HG03045 (cell line): Measurements from ENCODE around the gene ARHGDIB.

Source experiments
- ATAC-seq: cut with Tn5 transposase; IDR thresholded peaks from one replicate; pipeline ENCODE4 v1.9.1; 2021; ENCODE audit warnings: mild to moderate bottlenecking, moderate library complexity; ENCODE audit not compliant: unreplicated experiment

The ARHGDIB gene

DNA sequence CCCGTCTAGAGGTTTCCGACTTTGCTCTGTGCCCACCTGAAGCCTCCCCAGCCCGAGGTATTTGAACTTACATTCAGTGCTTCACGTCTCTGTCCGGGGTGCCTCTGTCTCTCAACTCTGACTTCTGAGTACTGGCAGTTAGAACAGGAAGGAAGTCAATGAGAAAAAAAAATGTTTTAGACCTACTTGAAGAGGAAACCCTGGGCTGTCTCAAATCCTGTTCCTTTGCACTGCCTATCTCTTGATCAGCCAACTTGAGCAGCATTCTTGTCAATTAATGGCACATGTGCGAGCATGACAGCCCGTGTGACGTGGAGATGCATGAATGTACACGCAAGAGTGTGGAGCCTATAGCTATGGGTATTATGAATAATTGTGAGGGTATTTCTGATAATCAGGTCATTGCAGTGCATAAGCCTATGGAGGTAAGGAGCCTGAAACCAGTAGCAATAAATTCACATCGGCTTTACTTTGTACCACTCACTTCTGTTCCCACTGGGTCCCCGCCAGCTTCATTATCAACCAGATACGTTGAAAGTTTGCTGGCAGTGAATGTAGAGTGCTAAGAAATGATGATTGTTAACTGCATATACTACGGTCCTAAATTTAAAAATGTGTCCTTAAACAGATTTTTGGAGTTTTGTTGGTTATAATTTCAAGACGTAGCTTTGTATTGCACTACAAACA lies at the start of gene ARHGDIB:
Gene ARHGDIB (minus strand): TSS at position 136 of the 687 bp plus-strand sequence. CDS start 10,889 bp downstream, outside the sequence.
- peak; percentile 61 for ATAC-seq

DNA sequence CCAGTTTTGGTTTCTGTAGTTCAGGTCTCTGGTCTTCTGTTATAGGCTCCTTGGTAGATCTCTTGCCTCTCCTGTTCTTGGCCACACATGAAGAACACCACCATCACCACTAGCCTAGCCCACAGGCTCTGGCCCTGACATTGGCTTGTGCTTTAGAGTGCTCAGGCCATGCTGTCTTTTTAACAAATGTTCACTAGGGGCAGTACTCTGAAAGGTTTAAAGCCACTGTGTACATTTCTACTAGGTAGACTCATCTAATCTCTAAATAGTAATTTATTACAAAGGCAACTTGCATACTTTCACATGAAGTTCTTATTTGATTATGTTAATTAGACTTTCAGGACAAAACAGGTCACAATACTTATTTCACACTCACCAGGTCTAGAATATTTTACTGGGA lies 49.8 kb upstream of the ARHGDIB start:
- ATAC-seq, result no peak

DNA sequence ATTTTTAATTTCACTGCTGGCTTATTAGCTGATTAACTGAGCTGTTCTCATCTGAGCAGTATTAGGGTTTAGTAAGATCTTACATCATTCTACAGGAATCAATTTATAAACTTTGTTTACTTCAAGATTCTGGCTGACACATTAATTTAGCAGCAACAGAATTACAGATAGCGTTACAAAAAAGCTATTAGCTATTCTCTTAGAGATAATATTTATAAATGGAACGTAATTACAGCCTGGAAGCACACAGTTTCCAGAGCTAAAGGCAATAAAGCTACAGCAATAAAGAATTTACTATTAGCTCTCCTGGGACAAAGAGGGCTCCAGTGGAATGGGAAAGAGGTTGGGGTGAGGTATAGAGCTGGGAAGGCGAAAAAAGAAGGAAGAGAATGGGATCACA lies 46.1 kb upstream of the ARHGDIB start:
- ATAC-seq, result no peak

DNA sequence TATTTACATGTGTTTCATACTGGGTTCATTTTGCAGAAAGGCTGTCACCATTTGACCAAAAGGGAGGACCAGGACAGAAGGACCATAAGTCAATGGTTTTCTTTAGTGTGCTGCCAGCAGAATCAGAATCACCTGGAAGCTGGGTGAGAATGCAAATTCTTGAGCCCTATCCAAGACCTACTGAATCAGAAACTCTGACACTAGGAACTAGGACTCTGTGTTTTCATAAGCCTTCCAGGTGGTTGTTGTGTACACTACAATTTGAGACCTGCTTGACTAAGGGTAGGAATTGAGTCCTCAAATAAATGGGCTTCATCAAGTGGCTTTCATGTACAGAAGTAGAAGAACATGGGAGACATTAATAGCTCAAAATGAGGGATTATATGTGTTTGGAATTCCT lies 43.7 kb upstream of the ARHGDIB start:
- ATAC-seq, result no peak

DNA sequence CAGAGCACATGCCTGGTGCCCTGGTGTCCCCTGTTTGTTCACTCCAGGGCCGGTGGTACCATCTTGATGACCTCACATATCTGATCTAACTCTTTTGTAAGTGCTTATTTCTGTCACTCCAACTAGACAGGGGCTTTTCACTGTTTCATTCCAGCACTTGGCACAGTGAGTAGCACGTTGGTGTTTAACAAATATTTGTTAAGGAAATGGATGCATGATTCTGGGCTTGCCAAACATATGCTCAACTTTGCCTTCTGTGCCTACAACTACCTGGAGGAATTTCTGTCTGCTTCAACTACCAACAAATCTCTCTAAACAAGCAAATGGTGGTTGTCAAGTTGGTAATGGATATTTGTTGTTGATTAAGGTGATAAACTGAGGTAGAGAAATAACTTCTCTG lies 43.0 kb upstream of the ARHGDIB start:
- no peak for ATAC-seq

DNA sequence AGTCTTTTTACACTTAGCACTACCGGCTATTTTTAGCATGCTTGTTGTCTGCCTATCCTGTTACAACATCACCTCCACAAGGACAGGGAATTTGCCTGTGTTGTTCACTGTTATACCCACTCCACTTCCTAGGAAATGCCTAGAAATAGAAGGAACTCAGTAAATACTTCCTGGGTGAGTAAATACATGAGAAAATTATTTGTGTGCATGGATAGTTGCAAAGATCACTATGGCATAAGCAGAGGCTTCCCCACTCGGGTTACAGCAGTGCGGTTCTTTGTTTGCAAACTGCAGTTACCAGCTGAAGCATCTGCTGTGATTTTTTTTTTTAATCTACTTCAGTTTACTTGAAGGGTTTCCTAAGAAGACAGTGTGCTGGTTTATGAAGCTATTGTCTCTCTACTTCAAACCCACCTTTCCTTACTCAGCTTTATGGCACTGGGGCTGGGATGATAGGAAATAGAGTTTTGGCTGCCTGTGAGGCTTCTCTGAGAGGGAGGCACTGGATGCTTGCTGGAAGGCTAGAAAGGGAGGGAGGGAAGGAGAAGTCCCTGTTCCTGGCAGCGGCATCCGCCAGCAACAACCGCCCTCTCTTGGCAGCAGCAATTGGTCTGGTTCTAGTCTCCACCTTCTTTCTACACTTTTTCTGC lies 40.5 kb upstream of the ARHGDIB start:
- no peak for ATAC-seq

DNA sequence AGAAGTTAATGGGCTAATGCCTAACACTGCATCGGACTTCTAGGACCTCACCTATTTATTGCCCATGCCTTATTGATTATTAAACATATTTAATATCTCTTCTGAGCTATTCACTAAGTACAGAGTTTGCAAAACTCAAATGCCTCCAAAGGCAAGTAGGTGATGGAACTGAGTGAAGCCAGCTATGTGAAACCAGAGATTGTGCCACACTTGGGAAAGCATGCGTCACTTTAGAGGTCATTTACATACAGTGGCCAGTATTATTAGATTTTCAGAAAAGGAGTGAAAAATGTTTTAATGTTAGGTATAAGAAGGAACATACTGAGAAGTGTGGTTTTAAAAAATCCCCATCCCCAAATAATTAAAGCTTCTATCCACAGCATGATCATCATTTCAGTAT lies 39.2 kb upstream of the ARHGDIB start:
- no peak for ATAC-seq

DNA sequence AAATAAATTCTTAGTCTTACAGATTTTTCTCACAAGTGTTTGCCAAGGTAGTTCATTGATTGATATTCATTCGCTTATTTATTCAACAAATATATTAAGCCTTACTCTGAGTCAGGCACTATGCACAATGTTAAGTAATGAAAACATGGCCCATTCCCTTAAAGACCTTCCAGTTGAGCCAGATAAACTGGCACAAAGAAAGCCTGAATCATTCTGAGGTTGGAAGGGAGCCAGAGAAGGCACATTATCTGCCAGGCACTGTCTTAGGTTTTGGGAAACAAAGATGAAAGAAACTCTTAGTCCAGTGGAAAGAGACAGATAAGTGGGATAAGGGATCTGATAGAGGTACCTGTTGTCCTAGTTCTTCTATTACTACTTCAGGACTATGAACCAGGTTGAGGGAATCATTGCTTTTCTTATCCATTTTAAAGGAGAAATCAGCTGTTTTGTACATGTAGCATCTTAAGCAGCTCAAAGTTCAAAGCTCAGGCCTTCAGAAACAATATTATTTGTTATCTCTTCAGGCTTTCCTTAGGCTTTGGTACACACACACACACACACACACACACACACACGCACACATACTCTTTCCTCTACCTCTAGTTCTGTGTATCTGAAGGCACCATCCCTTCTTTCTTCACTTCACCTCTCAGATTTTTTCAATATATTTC lies 38.4 kb upstream of the ARHGDIB start:
- no peak for ATAC-seq

DNA sequence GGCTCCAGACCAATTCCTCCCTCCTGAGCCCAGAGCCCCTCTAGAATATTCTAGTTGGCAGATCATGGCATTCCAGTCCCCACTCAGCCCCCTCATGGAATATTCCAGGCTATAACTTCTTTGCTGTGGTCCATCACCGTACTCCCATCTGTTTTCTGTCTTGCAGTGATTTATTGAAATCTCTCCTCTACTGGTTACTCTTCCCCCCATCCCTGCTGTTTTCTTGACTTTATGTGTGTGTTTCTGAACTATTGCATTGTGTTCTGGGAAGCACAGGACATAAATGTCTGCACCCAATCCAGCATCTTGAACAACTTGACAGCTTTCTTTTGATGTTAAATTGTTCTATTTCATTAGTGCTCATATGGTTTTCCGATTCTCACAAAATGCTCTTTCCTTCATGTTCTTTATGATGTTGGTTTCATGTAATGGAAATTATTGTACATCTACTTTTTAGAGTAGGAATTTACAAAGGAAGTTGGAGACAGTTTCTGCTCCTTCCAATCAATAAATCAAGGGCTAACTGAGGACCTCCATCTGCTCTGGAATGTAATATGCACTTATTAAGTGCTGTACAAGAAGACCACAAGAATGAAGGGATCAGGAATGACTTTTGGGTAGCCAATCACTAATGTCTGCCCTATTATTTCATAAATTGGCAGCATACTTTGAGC lies 37.8 kb upstream of the ARHGDIB start:
- no peak for ATAC-seq

DNA sequence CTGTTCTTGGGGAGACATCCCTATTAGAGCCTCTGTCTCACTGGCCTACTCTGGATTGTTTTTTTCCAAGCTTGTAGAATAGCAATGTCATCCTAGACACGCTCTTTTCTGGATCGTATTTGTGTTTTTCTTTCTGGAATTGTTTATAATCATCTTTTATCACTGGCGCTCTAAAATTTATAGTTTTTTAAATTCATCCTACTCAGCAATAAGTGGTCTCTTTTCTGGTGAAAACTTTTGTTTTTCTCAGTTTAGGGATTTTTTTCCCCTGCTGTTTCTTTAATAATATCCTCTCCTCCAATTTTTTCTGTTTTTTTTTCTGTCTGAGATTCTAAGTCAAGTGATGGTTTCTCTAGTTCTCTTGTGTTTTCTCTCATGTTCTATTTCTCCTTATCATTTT lies 36.6 kb upstream of the ARHGDIB start:
- no peak for ATAC-seq

DNA sequence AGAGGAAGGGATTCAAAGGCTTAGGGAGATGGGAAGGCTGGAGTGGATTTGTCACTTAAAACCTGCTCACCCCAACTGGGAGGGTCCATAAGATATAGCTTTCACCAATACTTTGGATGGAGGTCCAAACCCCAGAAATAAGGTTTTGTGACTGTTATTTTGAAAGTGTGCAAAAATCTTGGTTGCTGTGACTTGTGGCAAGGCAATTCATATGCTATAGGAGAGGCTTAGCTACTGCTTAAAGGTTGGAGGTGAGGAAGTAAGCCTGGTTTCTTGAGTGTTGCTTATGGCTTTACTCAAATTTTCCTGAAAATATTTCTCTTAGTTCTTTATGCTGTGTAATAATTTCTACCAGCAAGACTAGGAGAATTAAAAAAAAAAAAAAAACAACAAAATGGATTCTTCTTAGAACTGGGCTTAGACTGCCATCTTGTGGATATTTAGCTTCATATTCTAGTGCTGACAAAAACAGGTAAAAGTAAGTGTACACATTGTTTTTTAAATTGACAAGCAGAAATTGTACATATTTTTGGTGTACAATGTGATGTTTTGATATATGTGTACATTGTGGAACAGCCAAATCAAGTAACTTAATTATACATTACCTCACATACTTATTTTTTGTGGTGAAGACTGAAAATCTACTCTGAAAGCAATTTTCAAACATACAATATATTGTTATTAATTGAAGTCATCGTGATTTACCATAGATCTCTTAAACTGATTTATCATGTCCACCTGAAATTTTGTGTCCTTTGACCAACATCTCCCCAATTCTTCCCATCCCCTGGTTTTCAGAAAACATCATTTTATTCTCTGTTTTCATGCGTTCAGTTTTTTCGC lies 34.4 kb upstream of the ARHGDIB start:
- ATAC-seq, result no peak

DNA sequence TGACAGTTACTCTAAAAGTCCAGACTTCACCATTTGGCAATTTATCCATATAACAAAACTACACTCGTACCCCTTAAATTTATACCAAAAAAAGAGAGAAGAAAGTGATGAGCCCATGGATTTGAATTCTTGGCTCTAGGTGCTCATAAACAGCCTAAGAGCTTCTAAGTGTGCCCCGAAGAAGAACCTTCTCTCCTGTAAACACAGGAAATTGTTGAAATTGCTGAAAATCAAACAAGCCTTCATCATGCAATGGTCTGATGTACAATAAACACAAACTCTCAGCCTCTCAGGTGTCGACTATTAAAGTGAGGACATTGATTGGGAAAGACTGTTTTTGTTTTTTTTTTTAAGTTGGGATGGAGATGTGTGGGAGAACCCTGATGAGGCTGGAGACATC lies 33.2 kb upstream of the ARHGDIB start:
- ATAC-seq, result no peak

DNA sequence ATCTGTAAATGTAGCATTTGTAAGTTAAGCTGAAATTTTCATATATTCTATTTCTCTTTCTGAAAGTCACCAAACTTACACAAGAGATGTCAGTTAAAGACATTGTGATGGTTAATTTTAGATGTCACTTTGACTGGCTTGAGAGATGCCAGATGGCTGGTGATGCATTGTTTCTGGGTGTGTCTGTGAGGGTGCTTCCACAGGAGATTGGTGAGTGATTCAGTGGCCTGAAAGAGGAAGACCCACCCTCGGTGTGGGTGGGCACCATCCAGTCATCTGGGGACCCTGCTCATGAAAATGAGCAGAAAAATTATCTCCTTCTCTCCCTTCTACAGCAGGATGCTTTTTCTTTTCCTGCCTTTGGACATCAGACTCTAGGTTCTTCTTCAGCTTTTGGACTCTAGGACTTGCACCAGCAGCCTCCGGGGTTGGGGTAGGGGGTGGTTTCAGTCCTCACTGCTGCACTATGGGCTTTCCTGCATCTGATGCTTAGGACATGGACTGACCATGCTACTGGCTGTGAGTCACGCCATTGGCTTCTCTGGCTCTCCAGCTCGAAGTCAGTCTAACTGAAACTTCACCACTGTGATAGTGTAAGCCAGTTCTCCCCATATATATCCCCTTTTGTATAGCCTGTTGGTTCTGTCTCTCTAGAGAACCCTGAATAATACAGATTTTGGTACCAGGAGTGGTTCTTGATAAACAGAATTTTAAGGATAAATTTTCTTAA lies 32.3 kb upstream of the ARHGDIB start:
- ATAC-seq, result peak; percentile 39

DNA sequence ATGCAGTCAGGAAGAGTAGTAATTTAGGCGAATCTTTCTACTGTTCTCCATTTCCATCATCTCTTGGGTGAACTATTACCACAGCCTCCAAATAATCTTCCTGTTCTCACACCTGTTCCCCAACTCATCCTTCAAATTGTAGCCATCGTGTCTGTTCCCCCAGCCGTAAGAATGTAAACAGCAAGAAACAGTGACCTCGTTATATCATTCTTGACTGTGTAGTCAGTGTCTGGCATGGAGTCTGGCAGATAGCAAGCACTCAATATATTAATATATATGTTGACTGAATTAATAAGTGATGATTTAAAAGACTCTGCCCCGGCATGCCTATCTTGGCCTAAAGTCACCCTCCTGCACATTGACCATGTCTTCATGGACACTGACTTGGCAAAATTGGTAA lies 31.7 kb upstream of the ARHGDIB start:
- ATAC-seq, result no peak

DNA sequence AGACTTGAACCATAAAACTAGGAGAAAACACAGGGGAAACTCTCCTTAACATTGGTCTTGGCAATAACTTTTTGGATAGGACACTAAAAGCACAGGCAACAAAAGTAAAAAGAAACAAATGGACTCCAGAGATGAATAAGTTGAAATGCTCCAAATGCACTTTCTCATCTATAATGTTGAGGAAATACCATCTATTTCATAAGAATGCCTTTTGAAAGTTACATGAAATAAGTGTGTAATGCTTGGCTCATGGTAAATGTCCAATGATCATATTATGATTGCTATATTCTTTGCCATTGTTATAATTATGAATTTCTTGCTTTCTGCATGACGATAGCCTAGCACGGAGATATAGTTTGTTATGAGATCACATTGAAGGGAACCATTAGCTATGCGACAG lies 31.3 kb upstream of the ARHGDIB start:
- no peak for ATAC-seq

DNA sequence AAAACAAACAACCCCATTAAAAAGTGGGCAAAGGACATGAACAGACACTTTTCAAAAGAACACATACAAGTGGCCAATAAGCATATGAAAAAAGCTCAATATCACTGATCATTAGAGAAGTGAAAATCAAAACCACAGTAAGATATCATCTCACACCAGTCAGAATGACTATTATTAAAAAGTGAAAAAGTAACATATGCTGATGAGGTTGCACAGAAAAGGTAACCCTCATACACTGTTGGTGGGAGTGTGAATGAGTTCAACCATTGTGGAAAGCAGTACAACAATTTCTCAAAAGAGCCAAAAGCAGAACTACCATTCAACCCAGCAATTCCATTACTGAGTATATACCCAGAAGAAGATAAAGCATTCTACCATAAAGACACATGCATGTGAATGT lies 29.7 kb upstream of the ARHGDIB start:
- no peak for ATAC-seq

DNA sequence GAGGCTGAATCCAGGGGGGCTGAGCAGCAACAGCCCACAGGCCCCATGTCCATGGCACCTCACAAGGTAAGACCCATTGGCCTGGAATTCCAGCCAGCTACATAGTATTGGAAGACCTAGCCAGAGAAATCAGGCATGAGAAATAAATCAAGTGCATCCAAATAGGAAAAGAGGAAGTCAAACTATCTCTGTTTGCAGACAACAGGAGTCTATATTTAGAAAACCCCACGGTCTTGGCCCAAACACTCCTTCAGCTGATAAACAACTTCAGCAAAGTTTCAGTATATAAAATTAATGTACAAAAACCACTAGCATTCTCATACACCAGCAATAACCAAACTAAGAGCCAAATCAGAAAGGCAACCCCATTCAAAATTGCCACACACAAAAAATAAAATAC lies 28.4 kb upstream of the ARHGDIB start:
- ATAC-seq, result no peak

DNA sequence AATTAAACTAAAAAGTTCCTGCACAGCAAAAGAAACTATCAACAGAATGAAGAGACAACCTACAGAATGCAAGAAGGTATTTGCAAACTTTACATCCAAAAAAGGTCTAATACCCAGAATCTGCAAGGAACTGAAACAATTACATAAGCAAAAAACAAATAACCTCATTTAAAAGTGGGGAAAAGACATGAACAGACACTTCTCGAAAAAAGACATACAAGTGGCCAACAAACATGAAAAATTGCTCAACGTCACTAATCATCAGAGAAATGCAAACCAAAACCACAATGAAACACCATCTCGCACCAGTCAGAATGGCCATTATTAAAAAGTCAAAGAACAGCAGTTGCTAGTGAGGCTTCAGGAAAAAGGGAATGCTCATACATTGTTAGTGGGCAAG lies 26.6 kb upstream of the ARHGDIB start:
- no peak for ATAC-seq

DNA sequence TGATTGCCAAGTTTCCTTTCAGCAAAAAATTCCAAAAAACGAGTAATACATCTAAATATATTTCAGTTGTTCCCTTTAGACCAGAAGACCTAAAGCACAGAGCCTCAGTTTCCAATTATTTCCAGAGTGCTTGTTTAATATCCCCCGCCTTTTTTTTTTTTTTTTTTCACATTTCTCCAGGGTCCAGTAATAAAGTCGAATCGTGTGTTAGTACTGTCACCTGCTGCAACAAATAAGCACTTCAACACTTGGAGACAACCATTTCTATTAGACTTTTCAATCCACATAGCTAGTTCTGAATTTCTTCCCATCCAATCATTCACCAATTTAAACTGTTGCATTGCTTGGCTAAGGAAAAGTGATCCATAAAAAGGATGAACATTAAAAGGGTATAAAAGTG lies 25.0 kb upstream of the ARHGDIB start:
- ATAC-seq, result no peak

DNA sequence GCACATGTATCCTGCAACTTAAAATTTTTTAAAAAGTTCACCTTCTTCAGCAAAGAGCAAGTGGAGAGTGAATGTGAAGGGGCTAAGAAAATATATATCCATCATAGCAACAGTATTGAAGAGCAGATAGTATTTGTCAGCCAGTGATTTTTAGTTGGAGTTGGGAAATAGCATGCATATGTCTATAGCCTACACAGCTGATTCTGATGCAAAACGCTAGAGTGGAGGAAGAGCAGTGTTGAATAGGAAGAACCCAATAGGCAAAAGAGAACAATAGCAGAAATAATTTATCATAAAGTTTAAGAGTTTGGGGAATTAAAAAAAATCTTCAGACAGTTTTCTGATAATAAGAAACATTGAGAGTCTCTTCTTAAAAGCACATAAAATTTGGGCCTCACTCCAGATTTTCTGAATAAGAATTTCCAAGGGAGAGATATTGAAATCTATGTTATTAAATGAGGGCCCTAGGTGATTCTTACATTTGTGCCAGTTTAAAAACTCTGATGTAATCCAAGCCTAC lies 23.4 kb upstream of the ARHGDIB start:
- ATAC-seq, result no peak
